Measurements from ENCODE around the gene FGD4. TPM values are rescaled to one million over a fixed set of nuclear protein-coding genes. Genes with fewer than 3 reads are reported as not detected.

The FGD4 gene
- total RNA-seq, 1 experiment from 2014 or later: 54.3 TPM

DNA sequence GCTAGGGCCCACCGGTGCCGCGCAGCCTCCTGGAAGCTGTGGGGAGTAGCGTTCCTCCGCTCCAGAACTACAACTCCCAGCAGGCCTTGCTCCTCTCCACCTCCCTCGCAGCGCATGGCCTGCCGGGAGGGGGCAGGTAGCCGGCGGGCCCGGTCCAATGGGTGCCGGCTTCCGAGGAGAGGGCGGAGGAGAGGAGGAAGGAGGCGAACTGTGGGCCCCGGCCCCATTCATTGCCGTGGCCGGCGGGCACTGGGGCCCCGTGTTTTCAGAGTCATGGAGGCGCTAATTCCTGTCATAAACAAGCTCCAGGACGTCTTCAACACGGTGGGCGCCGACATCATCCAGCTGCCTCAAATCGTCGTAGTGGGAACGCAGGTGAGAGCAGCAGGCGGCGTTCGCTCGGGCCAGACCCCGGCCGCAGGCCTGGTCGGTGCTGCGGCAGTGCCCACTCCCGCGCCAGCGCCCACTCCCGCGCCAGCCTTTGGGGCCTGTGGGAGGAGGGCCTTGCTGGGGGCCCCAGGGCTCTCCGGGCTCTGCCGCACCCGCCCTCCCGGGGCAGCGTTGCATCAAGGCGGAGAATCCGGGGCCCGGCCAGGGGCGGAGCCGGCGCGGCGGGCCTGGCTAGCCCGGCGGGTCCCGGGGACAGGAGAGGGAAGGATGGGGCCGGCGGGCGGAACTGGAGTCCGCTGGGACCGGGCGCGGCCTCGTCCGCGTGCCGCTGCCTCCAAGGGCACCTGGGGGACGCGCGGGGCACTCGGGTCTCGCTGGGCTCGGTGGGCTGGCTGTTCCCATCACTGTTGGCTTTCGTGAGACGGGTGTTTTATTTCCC is 279.9 kb downstream of the FGD4 start, which contains the start of gene DNM1L:
DNM1L (plus strand) TSS at position 211 of the 829 bp plus-strand sequence; CDS start at position 274, 63 bp downstream.
- no peaks in the 10 kb centered on the region for H4K20me1 ChIP-seq (ENCODE audit: control insufficient read depth, insufficient read depth, insufficient read length)
- peak within 1 kb of the TSS; percentile 81 for H3K14ac ChIP-seq (ENCODE audit: insufficient read depth, low read length)
- no peak within 1 kb of the TSS for H2BK5ac ChIP-seq (ENCODE audit: insufficient read length, low read length)
- peak within 1 kb of the TSS; percentile 83 for H3K9ac ChIP-seq (ENCODE audit: extremely low read depth, insufficient read length, low read length)
- no peak within 1 kb of the TSS for H3K4ac ChIP-seq (ENCODE audit: low read depth, low read length)
- no peak within 1 kb of the TSS for H3T11ph ChIP-seq (ENCODE audit: low read length)
- peak within 1 kb of the TSS; percentile 28 for H3K18ac ChIP-seq (ENCODE audit: insufficient read length, low read depth, low read length)
- no peaks in the 10 kb centered on the region for H3K27me3 ChIP-seq (ENCODE audit: insufficient read depth, low read length)
- H2BK120ac ChIP-seq (ENCODE audit: low read depth, low read length, poor library complexity, severe bottlenecking): no peak within 1 kb of the TSS
- H3K4me2 ChIP-seq (ENCODE audit: insufficient read depth, insufficient read length, low read length): peak within 1 kb of the TSS; percentile 89
- H3K9me3 ChIP-seq (ENCODE audit: control insufficient read depth, low read depth, low read length): no peaks in the 10 kb centered on the region
- peak within 1 kb of the TSS; percentile 91 to 97 (median 93) for H3K27ac Mint-ChIP-seq
- no peak within 1 kb of the TSS for H3K56ac ChIP-seq (ENCODE audit: insufficient read length, low read depth, low read length)
- H4K8ac ChIP-seq (replicated peaks; ENCODE audit: insufficient read length, low read depth, low read length): no peak within 1 kb of the TSS
- no peak within 1 kb of the TSS for H2BK12ac ChIP-seq (ENCODE audit: insufficient read length, low read depth, low read length)
- H4K5ac ChIP-seq (ENCODE audit: insufficient read length, low read depth, low read length): no peak within 1 kb of the TSS
- no peak within 1 kb of the TSS for H2AK5ac ChIP-seq (ENCODE audit: insufficient read length, low read length)
- peaks cover 5 to 11% (median 6%) of the 10 kb centered on the region in 3 experiments; a peak in 5 of 7 replicates for H3K36me3 Mint-ChIP-seq (ENCODE audit: insufficient read depth in 1 of 3, low read depth in 3 of 3)
- no peaks in the 10 kb centered on the region for H3K4me1 ChIP-seq (ENCODE audit: insufficient read depth, low read length)
- peak; percentile 99 for DNase-seq
- H2BK20ac ChIP-seq (ENCODE audit: low read depth, low read length, poor library complexity, severe bottlenecking): no peak within 1 kb of the TSS
- H3K79me2 ChIP-seq (ENCODE audit: insufficient read depth, low read length): peaks cover 27% of the 10 kb centered on the region; the same call in 1 of the 2 replicates
- H2BK15ac ChIP-seq (ENCODE audit: low read depth, low read length): no peak within 1 kb of the TSS
- H2AFZ ChIP-seq (ENCODE audit: low read length): no peak within 1 kb of the TSS
- no peaks in the 10 kb centered on the region for H3K9me3 Mint-ChIP-seq
- H3K27ac ChIP-seq (ENCODE audit: insufficient read length, low read depth, low read length): no peak within 1 kb of the TSS
- H3K79me1 ChIP-seq (ENCODE audit: insufficient read depth, low read depth, low read length, poor library complexity, severe bottlenecking): no peaks in the 10 kb centered on the region
- no peak within 1 kb of the TSS for H3K23ac ChIP-seq (ENCODE audit: insufficient read length, low read depth, low read length)
- H3K23me2 ChIP-seq (ENCODE audit: insufficient read length, low read depth, low read length, poor library complexity, severe bottlenecking): no peaks in the 10 kb centered on the region
- H3K4me3 Mint-ChIP-seq: peak within 1 kb of the TSS; percentile 86 to 92
- no peaks in the 10 kb centered on the region for H3K27me3 Mint-ChIP-seq (ENCODE audit: low read depth)
- peaks cover 10 to 16% of the 10 kb centered on the region in 2 experiments for H3K4me1 Mint-ChIP-seq
- no peak within 1 kb of the TSS for H4K91ac ChIP-seq (ENCODE audit: insufficient read length, low read depth, low read length)
- no CpG with 5 or more reads among the region's 76 CpGs for WGBS (ENCODE audit: extremely low coverage, insufficient read length, low lambda C conversion rate)
- TF ChIP-seq, protein P1, sequence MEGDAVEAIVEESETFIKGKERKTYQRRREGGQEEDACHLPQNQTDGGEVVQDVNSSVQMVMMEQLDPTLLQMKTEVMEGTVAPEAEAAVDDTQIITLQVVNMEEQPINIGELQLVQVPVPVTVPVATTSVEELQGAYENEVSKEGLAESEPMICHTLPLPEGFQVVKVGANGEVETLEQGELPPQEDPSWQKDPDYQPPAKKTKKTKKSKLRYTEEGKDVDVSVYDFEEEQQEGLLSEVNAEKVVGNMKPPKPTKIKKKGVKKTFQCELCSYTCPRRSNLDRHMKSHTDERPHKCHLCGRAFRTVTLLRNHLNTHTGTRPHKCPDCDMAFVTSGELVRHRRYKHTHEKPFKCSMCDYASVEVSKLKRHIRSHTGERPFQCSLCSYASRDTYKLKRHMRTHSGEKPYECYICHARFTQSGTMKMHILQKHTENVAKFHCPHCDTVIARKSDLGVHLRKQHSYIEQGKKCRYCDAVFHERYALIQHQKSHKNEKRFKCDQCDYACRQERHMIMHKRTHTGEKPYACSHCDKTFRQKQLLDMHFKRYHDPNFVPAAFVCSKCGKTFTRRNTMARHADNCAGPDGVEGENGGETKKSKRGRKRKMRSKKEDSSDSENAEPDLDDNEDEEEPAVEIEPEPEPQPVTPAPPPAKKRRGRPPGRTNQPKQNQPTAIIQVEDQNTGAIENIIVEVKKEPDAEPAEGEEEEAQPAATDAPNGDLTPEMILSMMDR (conservative IDR thresholded peaks at IDR 0.05): no peak; the same call in 2 of the 3 replicates
